ENCODE data around the gene PROSER3.

DNA sequence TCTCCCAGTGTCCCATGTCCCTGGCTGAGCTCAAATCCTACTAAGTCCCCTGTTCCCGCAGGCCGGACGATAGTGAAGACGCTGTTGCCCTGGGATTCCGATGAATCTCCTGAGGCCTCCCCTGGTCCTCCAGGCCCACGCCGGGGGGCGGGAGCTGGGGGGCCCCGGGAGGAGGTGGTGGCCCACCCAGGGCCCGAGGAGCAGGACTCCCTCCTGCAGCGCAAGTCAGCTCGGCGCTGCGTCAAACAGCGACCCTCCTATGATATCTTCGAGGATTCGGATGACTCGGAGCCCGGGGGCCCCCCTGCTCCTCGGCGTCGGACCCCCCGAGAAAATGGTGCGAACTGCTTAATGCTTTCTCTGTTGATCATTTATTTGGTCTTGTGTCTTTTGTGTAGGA is 34.3 kb upstream of the PROSER3 start:
- TF ChIP-seq CTCF (conservative IDR thresholded peaks at IDR 0.05; ENCODE audit: low read length) (no peak), EZH2phosphoT487 (IDR thresholded peaks at IDR 0.05; ENCODE audit: borderline replicate concordance, low read depth, low read length) (no peak)

Data from OCI-LY7 (cell line).